Activated T-helper 17 cell treated with anti-CD3 and anti-CD28 coated beads, Interleukin-2, amount 50 U/mL, for 72 hours (primary cell): ENCODE measurements around the gene FGGY. TPM values are rescaled to one million over a fixed set of nuclear protein-coding genes. Genes with fewer than 3 reads are reported as not detected.

Experiments used
- ATAC-seq: fragments of 150-1000 bp; cut with Tn5 transposase; replicated peaks from 2 replicates; pipeline ENCODE4 v1.10.0; 2021; ENCODE audit warnings: mild to moderate bottlenecking, moderate library complexity
- H3K27ac Mint-ChIP-seq: one replicate; pipeline ENCODE4 v1.8.0; 2022; ENCODE audit warnings: mixed read lengths
- H3K27me3 Mint-ChIP-seq: one replicate; pipeline ENCODE4 v1.8.0; 2022; ENCODE audit warnings: mixed read lengths
- H3K36me3 Mint-ChIP-seq: one replicate; pipeline ENCODE4 v1.8.0; 2022; ENCODE audit warnings: low read depth, mild to moderate bottlenecking, mixed read lengths
- H3K4me1 Mint-ChIP-seq: one replicate; pipeline ENCODE4 v1.8.0; 2022; ENCODE audit warnings: mixed read lengths
- H3K4me3 Mint-ChIP-seq: one replicate; pipeline ENCODE4 v1.8.0; 2022; ENCODE audit warnings: mild to moderate bottlenecking, mixed read lengths
- H3K9me3 Mint-ChIP-seq: one replicate; pipeline ENCODE4 v1.8.0; 2022; ENCODE audit warnings: mixed read lengths
- total RNA-seq, 2 donors: library from RNA; stranded (reverse); gene quantifications; one replicate each; pipeline ENCODE4 v1.2.3, GENCODE V29; 2022

The FGGY gene
- total RNA-seq, 2 donors from 2014 or later, result 8.1 to 16.4 TPM

DNA sequence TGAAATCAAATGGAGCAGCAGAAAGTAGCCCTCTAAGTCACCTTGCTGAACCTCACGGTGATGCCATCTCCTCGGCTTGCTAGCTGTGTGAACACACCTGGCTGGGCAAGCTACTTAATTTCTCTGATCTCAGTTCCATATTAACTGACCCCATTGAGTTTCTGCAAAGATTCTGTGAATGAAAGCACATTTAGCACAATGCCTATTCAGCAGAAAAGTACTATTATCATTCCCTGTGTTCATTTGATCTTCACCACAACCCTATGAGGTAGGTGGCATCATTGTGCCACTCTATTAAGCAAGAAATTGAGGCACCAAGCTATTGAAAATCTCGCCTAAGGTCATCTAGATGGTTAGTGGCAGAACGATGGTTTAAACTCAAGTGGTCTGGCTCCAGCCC is 387.8 kb downstream of the FGGY start:
- no peak for ATAC-seq
- Mint-ChIP-seq H3K36me3 (no peaks in the 10 kb centered on the region), H3K27ac (no peak overlapping the region), H3K4me1 (no peaks in the 10 kb centered on the region), H3K9me3 (no peaks in the 10 kb centered on the region), H3K27me3 (no peaks in the 10 kb centered on the region), H3K4me3 (no peak overlapping the region)

DNA sequence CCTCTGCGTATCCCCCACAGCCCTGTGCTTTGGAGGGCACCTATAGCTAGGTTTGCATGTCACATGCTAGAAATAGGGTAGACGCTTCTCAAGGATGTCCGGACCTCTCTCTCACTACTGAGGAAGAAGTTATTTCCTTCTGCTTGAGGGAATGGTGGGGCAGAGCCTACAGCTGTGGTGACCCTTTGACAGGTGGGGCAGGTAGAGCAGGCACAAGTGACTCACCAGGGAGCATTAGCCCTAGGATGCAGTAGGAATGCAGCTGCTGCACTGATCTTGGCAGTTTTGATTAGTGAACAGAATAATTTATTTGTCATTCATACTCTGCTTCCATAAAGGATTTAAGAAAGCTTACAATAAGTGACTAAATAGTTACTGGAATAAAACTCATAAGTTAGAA is 388.2 kb downstream of the FGGY start:
- Mint-ChIP-seq H3K27me3 (no peaks in the 10 kb centered on the region), H3K4me1 (no peaks in the 10 kb centered on the region), H3K27ac (no peak overlapping the region), H3K9me3 (no peaks in the 10 kb centered on the region), H3K36me3 (no peaks in the 10 kb centered on the region), H3K4me3 (no peak overlapping the region)
- ATAC-seq, result no peak

DNA sequence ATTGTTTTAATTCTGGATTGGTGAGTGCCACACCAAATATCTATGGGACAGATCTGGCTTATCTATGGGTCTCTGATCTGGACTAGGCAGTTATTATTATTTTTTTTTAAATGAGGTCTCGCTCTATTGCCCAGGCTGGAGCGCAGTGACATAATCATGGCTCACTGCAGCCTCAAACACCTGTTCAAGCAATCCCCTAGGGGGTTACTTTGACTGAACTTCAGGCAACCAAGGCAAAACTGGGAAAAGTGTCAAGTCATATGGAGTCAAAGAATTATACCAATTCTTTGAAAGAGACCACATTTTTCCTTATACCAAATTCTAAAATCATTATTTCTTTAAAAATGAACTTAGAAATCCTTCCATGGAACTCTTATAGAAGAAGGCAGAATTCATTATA is 388.8 kb downstream of the FGGY start:
- no peaks in the 10 kb centered on the region for H3K27me3 Mint-ChIP-seq
- ATAC-seq, result no peak
- H3K4me3 Mint-ChIP-seq, result no peak overlapping the region
- no peaks in the 10 kb centered on the region for H3K9me3 Mint-ChIP-seq
- H3K4me1 Mint-ChIP-seq, result no peaks in the 10 kb centered on the region
- no peak overlapping the region for H3K27ac Mint-ChIP-seq
- no peaks in the 10 kb centered on the region for H3K36me3 Mint-ChIP-seq

DNA sequence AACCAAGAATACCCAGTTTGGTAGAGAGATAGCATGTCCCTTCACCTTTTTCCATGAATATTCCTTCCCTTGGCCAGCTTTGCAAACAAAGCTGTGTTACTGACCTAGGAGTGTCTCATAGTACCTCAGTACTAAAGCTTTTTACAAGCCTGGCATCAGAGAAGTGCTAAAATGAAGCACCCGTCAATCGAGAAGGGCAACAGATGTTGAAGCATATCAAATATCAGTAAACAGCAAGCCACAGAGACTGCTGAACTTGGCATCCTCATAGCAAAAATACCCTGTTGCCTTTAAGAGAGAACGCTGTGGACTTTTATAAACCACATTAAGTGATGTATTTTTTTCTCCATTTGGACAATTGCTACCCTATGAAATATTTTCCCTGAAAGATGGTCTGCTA is 389.3 kb downstream of the FGGY start:
- ATAC-seq, result no peak

DNA sequence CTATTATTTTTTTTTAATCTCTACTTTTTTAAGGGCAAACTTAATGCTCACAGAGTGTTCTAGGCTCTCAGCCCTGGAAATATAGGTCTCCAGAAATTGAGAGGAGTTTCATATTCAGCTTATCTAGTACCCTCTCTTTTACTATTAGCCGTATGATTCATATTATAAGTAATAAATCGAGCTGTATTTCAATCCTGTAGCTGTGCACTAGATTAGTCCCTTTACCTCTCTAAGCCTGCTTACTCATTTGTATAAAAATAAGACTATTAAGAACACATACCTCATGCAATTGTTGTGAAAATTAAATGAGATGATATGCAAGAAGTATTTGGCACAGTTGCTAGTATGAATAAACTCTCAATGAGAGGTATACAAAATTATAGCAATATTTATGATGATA is 389.7 kb downstream of the FGGY start:
- Mint-ChIP-seq H3K9me3 (no peaks in the 10 kb centered on the region), H3K27me3 (no peaks in the 10 kb centered on the region), H3K4me3 (no peak overlapping the region), H3K4me1 (no peaks in the 10 kb centered on the region), H3K36me3 (no peaks in the 10 kb centered on the region), H3K27ac (no peak overlapping the region)
- no peak for ATAC-seq

More for the DNA sequence above, 389.3 kb downstream of the FGGY start:
- H3K27me3 Mint-ChIP-seq, result no peaks in the 10 kb centered on the region
- no peak overlapping the region for H3K4me3 Mint-ChIP-seq
- no peak overlapping the region for H3K27ac Mint-ChIP-seq
- H3K36me3 Mint-ChIP-seq, result no peaks in the 10 kb centered on the region
- no peaks in the 10 kb centered on the region for H3K4me1 Mint-ChIP-seq
- no peaks in the 10 kb centered on the region for H3K9me3 Mint-ChIP-seq

DNA sequence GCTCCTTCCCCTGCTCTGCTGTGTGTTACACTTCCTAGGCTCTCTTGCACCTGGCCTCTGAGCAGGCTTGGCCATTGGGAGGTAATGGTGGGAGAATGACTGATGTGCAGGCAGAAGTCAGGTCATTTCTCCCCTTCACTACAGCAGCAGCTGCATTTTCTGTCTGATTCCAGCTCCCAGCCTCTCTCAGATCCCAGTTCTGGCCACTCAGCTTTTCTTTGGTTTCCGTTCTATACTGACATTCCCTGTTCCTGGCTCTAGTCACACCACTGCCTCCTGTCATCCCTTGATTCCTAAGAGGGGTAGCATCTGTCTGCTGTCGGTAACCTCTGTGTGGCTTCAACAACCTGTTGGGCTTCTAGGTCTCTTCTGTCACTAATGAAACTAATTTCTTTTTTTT is 390.2 kb downstream of the FGGY start:
- Mint-ChIP-seq H3K36me3 (no peaks in the 10 kb centered on the region), H3K27ac (no peak overlapping the region), H3K4me1 (no peaks in the 10 kb centered on the region), H3K9me3 (no peaks in the 10 kb centered on the region), H3K27me3 (no peaks in the 10 kb centered on the region), H3K4me3 (no peak overlapping the region)
- no peak for ATAC-seq

DNA sequence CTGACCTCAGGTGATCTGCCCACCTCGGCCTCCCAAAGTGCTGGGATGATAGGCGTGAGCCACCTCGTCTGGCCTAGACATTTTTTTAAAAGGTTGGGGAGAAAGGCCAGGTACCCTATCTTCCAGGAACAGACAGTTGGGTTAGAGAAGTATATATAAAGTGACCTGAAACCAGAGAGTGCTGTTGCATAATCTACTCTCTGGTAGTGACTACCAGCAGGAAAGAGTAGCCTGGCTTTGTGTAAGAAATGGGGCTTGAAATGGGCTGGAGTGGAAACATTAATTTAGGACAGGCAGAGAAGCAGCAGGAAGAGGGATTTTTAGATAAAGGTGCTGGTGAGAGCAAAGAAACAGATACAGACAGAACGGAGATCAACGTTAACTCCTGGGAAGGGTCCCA is 392.1 kb downstream of the FGGY start:
- no peaks in the 10 kb centered on the region for H3K9me3 Mint-ChIP-seq
- no peak for ATAC-seq
- no peaks in the 10 kb centered on the region for H3K36me3 Mint-ChIP-seq
- H3K27me3 Mint-ChIP-seq, result no peaks in the 10 kb centered on the region
- H3K4me3 Mint-ChIP-seq, result no peak overlapping the region
- H3K27ac Mint-ChIP-seq, result no peak overlapping the region
- H3K4me1 Mint-ChIP-seq, result no peaks in the 10 kb centered on the region

DNA sequence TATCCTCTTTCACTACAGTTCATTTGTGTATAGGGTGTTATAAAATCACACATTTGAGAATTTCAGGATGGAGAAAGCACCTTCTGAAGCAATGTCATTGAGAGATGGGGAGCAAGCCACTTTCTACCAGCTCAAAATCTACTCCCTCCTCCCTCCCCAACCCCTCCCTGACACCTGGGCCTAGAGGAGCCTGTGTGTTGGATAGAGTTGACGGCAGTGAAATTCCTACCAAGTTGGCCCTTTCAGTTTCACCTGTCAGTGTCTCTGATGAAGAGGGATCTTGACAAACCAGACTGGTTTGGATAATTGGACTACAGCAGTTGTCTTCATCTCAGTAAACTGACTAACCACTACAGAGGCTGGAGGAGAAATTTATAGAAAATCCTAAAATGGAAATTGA is 392.8 kb downstream of the FGGY start:
- ATAC-seq, result no peak
- Mint-ChIP-seq H3K4me3 (no peak overlapping the region), H3K27ac (no peak overlapping the region), H3K4me1 (no peaks in the 10 kb centered on the region), H3K36me3 (no peaks in the 10 kb centered on the region), H3K9me3 (no peaks in the 10 kb centered on the region), H3K27me3 (no peaks in the 10 kb centered on the region)

DNA sequence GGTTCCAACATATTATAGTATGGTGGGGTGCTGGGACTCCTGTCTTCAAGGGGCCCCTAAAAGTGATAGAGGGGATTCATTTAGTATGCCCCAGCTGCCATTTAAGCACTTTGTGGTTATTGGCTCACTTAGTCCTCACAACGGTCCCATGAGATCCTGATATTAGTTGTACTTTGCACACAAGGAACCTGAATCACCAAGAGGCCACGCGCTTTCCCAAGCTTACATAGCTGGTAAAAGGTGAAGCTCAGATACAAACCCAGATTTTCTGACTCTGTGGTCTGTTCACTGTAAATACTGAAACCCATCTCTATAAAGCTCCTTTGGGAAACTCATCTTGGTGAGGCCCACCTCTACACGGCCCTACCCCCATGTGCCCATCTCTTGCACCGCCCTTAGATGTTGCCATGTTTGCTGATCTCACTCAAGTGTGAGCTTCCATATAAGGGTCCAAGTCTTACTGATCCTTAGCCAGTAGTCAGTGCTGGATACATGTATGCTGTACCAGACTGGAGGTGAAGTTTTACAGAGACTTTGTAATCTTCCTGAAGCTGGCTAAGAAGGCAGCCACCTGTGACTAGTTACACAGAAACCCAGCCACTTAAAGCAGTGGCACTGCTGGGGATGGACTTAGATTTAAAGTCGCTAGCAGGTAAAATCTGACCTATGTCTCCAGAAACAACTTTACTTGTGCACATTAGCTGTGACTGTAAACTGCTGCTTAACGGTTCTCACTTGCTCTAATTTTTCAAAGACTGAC is 393.5 kb downstream of the FGGY start:
- H3K27ac Mint-ChIP-seq, result no peak overlapping the region
- H3K4me1 Mint-ChIP-seq, result no peaks in the 10 kb centered on the region
- H3K9me3 Mint-ChIP-seq, result no peaks in the 10 kb centered on the region
- H3K36me3 Mint-ChIP-seq, result no peaks in the 10 kb centered on the region
- H3K27me3 Mint-ChIP-seq, result no peaks in the 10 kb centered on the region
- no peak for ATAC-seq
- H3K4me3 Mint-ChIP-seq, result no peak overlapping the region

DNA sequence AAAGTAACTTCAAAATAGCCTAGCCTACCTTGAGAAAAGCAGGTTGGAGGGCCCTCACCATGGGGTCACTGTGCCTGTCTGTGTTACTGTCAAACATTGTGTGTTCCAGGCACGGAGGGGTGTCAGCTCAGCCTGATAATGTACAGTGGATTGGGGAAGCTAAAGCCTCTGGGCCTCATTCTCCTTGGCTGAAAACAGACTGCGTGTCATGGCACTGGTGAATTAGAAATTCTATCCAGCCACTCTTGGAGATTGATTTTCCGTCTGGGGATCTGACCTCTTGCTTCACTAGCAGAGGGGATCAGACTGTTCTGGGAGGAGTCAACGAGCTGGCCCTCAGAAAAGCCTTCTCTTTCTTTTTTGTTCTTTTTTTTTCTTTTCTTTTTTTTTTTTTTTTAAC is 394.4 kb downstream of the FGGY start:
- H3K9me3 Mint-ChIP-seq, result no peaks in the 10 kb centered on the region
- H3K27ac Mint-ChIP-seq, result no peak overlapping the region
- no peaks in the 10 kb centered on the region for H3K4me1 Mint-ChIP-seq
- H3K27me3 Mint-ChIP-seq, result no peaks in the 10 kb centered on the region
- H3K4me3 Mint-ChIP-seq, result no peak overlapping the region
- no peak for ATAC-seq
- no peaks in the 10 kb centered on the region for H3K36me3 Mint-ChIP-seq

DNA sequence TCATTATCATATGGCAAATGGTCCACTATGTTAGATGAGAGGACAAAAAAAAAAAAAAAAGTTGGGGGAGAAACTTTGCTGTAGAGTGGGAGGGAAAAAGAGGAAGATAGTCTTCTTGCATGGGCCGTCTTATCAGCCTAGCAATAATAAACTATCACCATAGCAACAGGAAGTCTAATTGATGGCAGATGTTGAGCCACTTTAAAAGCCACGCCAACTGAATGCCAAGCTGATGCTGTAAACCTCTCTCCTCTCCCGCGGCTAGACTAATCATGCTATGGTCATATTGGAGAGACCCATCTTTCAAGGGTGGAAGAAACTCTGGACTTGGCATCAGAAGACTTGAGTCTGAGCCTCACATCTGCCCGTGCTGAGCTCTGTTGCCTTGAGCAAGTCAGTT is 395.7 kb downstream of the FGGY start:
- H3K36me3 Mint-ChIP-seq, result no peaks in the 10 kb centered on the region
- H3K4me3 Mint-ChIP-seq, result no peak overlapping the region
- H3K9me3 Mint-ChIP-seq, result no peaks in the 10 kb centered on the region
- H3K4me1 Mint-ChIP-seq, result peaks cover 5% of the 10 kb centered on the region
- no peaks in the 10 kb centered on the region for H3K27me3 Mint-ChIP-seq
- ATAC-seq, result no peak
- H3K27ac Mint-ChIP-seq, result no peak overlapping the region

DNA sequence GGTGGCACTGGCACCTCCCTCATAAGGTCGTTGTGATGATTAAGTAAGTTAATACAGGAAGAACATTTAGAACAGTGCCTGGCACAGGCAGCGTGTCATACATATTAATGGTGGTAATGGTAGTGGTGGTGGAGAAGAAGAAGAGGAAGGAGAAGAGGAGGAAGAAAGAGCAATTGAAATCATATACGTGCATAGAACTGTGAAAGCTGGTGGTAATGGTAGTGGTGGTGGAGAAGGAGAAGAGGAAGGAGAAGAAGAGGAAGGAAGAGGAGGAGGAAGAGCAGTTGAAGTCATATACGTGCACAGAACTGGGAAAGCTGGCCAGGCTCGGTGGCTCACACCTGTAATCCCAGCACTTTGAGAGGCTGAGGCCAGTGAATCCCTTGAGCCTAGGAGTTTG is 396.5 kb downstream of the FGGY start:
- Mint-ChIP-seq H3K4me1 (peaks cover 6% of the 10 kb centered on the region), H3K27ac (no peak overlapping the region), H3K36me3 (no peaks in the 10 kb centered on the region), H3K9me3 (no peaks in the 10 kb centered on the region), H3K4me3 (no peak overlapping the region), H3K27me3 (no peaks in the 10 kb centered on the region)
- no peak for ATAC-seq

DNA sequence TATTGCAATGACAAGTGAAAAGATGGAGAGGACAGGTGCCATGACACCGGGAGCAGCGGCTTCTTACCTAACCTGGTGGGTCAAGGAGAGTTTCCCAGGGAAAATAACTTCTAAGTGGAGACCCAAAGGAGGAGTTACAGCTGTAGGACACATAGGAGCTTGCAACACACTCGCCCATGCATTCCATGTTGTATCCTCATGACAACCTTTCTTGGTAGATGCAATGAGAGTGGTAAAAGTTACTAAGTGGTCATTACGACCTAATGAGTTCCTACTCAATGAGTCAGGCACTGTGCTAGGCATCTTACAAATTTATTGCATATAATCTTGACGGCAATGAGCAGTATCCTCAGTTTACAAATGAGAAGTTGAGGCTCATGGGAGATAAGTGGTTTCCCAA is 398.4 kb downstream of the FGGY start:
- H3K4me3 Mint-ChIP-seq, result no peak overlapping the region

DNA sequence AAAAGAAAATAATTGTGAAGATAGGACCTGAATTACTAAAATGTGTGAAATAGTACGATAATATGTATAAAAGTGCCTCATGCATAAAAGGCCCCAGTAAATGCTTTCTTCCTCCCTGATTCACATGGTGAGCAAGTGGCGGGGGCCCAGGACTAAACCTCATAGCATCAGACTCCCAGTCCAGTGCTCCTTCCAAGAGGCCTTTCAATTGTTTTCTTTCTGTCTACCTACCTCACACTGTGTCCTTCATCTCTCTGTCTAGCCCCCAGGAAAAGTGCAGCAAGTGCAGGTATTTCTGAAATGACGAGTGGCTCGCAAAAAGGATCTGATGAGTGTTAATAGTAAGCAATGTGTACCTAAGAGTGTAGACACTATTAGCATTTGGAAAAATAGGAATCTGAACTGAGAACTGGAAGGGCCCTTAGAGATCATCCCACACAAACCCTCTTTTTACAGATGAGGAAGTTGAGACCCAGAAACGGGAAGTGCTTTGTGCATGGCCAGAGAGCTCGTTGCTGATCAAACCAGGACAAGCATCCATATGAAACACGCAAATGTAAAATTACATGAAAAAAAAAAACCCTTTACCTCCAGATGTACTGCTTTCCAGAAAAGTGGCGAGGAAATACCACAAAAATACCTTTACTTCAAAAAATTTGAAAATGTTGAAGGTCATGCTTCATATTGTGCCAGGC is 399.7 kb downstream of the FGGY start:
- no peak for ATAC-seq
- Mint-ChIP-seq H3K4me1 (peaks cover 6% of the 10 kb centered on the region), H3K27ac (no peak overlapping the region), H3K36me3 (no peaks in the 10 kb centered on the region), H3K27me3 (no peaks in the 10 kb centered on the region), H3K9me3 (no peaks in the 10 kb centered on the region), H3K4me3 (peak overlapping the region; percentile 54)

More for the DNA sequence above, 398.4 kb downstream of the FGGY start:
- H3K9me3 Mint-ChIP-seq, result no peaks in the 10 kb centered on the region
- H3K4me1 Mint-ChIP-seq, result peaks cover 6% of the 10 kb centered on the region
- H3K27me3 Mint-ChIP-seq, result no peaks in the 10 kb centered on the region
- no peak for ATAC-seq
- no peak overlapping the region for H3K27ac Mint-ChIP-seq
- no peaks in the 10 kb centered on the region for H3K36me3 Mint-ChIP-seq

DNA sequence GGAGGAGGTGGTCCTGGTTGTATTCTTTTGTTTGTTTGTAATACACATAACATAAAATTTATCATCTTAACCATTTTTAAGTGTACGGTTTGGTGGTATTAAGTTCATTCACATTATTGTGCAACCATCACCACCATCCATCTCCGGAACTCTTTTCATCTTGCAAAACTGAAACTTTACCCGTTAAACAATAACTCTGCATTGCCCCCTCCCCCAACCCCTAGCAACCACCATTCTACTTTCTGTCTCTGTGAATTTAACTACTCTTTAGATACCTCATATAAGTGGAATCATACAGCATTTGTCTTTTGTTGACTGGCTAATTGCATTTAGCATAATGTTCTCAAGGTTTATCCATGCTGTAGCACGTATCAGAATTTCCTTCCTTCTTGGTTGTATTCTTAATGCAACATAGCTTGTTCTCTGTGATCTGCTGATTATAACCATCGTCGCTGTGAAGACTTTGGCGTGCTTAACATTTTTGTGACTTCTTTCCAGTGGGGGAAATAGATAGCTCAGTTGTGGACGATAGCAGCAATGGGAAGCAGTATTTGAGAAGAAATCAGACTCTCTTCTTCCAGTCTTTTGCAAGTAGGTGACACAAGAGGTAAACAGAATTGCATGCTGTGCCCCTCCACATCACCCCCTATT is 400.4 kb downstream of the FGGY start:
- Mint-ChIP-seq H3K27me3 (no peaks in the 10 kb centered on the region), H3K27ac (peak overlapping the region; percentile 41), H3K36me3 (no peaks in the 10 kb centered on the region), H3K4me3 (peak overlapping the region; percentile 54), H3K9me3 (no peaks in the 10 kb centered on the region), H3K4me1 (peaks cover 6% of the 10 kb centered on the region)
- ATAC-seq, result no peak
